ENCODE measurements around the gene RASIP1. TPM values are rescaled to one million over a fixed set of nuclear protein-coding genes. Genes with fewer than 3 reads are reported as not detected.

Gene RASIP1
- total RNA-seq, 3 donors from 2014 or later, result 1.7 to 8.6 (median 3.2) TPM

GRCh38 chr19:48716562-48717291, 23.7 kb downstream of the RASIP1 start:
- no peak for ATAC-seq
- no peak for TF ChIP-seq CTCF (IDR thresholded peaks at IDR 0.05)
- H3K36me3 ChIP-seq (ENCODE audit: low read depth), result no peaks in the 10 kb centered on the region
- DNase-seq, result peak in 1 of 3 donors; percentile 54
- H3K9me3 ChIP-seq, result no peaks in the 10 kb centered on the region
- peaks cover 23% of the 10 kb centered on the region for H3K4me1 ChIP-seq (ENCODE audit: low read depth)
- intact Hi-C loops (cut with DNase I, micrococcal nuclease), result no loop called here
- H3K4me3 ChIP-seq, result no peak overlapping the region

- intact Hi-C loops (cut with DNase I, micrococcal nuclease), result no loop called here
- ATAC-seq (no peak), DNase-seq (peak in 1 of 3 donors; percentile 50)
- Histone ChIP-seq H3K4me3 (no peak overlapping the region), H3K36me3 (ENCODE audit: low read depth) (no peaks in the 10 kb centered on the region), H3K9me3 (no peaks in the 10 kb centered on the region), H3K4me1 (ENCODE audit: low read depth) (peaks cover 23% of the 10 kb centered on the region)
- no peak for TF ChIP-seq CTCF (IDR thresholded peaks at IDR 0.05)
These were observed 24.7 kb downstream of the RASIP1 start for GRCh38 chr19:48715681-48716171.

- H3K4me1 ChIP-seq (ENCODE audit: low read depth), result peaks cover 23% of the 10 kb centered on the region
- no peak for ATAC-seq
- H3K9me3 ChIP-seq, result no peaks in the 10 kb centered on the region
- intact Hi-C loops (cut with DNase I, micrococcal nuclease), result no loop called here
- peak in 2 of 3 donors; percentile 62 to 72 for DNase-seq
- no peaks in the 10 kb centered on the region for H3K36me3 ChIP-seq (ENCODE audit: low read depth)
- TF ChIP-seq CTCF (IDR thresholded peaks at IDR 0.05), result no peak
- no peak overlapping the region for H3K4me3 ChIP-seq
These were observed 25.4 kb downstream of the RASIP1 start for GRCh38 chr19:48714759-48715675.

GRCh38 chr19:48713864-48714755, 26.3 kb downstream of the RASIP1 start:
- intact Hi-C loops (cut with DNase I, micrococcal nuclease), result no loop called here
- TF ChIP-seq CTCF (IDR thresholded peaks at IDR 0.05), result no peak
- peaks cover 23% of the 10 kb centered on the region for H3K4me1 ChIP-seq (ENCODE audit: low read depth)
- peak; percentile 93 for ATAC-seq
- no peaks in the 10 kb centered on the region for H3K9me3 ChIP-seq
- peak; percentile 98 to 99 (median 99) for DNase-seq
- H3K4me3 ChIP-seq, result peak overlapping the region; percentile 31
- no peaks in the 10 kb centered on the region for H3K36me3 ChIP-seq (ENCODE audit: low read depth)

All from mucosa of descending colon (tissue), 3 donors.